ENCODE data around the gene FEZF1.

FEZF1 gene

GRCh38 chr7:122304319-122304975 lies at the start of gene FEZF1:
TSS of gene FEZF1 (minus strand) at chr7:122304750. CDS start at chr7:122304437, 313 bp downstream.
- DNase-seq: no peak

- DNase-seq: no peak
Observed at GRCh38 chr7:122352454-122352853, 47.9 kb upstream of the FEZF1 start.

GRCh38 chr7:122350701-122351100 lies 46.2 kb upstream of the FEZF1 start:
- no peak for DNase-seq

- no peak for DNase-seq
Observed at GRCh38 chr7:122344303-122344620, 39.7 kb upstream of the FEZF1 start.

- no peak for DNase-seq
Observed at GRCh38 chr7:122343601-122344302, 39.2 kb upstream of the FEZF1 start.

GRCh38 chr7:122340427-122340826 lies 35.9 kb upstream of the FEZF1 start:
- no peak for DNase-seq

- no peak for DNase-seq
Observed at GRCh38 chr7:122339145-122339904, 34.8 kb upstream of the FEZF1 start.

GRCh38 chr7:122337011-122337410 lies 32.5 kb upstream of the FEZF1 start:
- DNase-seq: no peak

- no peak for DNase-seq
Observed at GRCh38 chr7:122329145-122329802, 24.7 kb upstream of the FEZF1 start.

- DNase-seq: no peak
Observed at GRCh38 chr7:122327969-122328368, 23.4 kb upstream of the FEZF1 start.

- no peak for DNase-seq
Observed at GRCh38 chr7:122316467-122317388, 12.2 kb upstream of the FEZF1 start.

- DNase-seq: no peak
Observed at GRCh38 chr7:122315507-122316466, 11.2 kb upstream of the FEZF1 start.

- DNase-seq: no peak
Observed at GRCh38 chr7:122314284-122314683, 9.7 kb upstream of the FEZF1 start.

GRCh38 chr7:122312789-122313188 lies 8.2 kb upstream of the FEZF1 start:
- DNase-seq: no peak

GRCh38 chr7:122311734-122312450 lies 7.3 kb upstream of the FEZF1 start:
- DNase-seq: no peak

- DNase-seq: no peak
Observed at GRCh38 chr7:122311050-122311700, 6.6 kb upstream of the FEZF1 start.

GRCh38 chr7:122310119-122311021 lies 5.8 kb upstream of the FEZF1 start:
- no peak for DNase-seq

- DNase-seq: no peak
Observed at GRCh38 chr7:122309421-122309820, 4.9 kb upstream of the FEZF1 start.

- DNase-seq: no peak
Observed at GRCh38 chr7:122307228-122307621, 2.7 kb upstream of the FEZF1 start.
